Left renal cortex interstitium (tissue), 4 donors: Measurements from ENCODE around the gene HOXA4. TPM values are rescaled to one million over a fixed set of nuclear protein-coding genes. Genes with fewer than 3 reads are reported as not detected.

Source experiments
- DNase-seq, 4 donors: peaks; one replicate each; pipeline ENCODE4 v3.0.0-alpha.2; 2013; ENCODE audit warnings: low read depth in 4 of 4, low spot score in 2 of 4, missing footprints in 1 of 4
- polyA plus RNA-seq, 4 donors: library from polyadenylated mRNA; unstranded; fragments of 120-200 nt; gene quantifications; one replicate each; pipeline ENCODE4 v1.2.1, GENCODE V29; 2013; ENCODE audit not compliant: insufficient read length in 4 of 4

HOXA4 gene
- polyA plus RNA-seq: 10 to 100 TPM; 18.9 to 25.5 (median 22.2) TPM

DNA sequence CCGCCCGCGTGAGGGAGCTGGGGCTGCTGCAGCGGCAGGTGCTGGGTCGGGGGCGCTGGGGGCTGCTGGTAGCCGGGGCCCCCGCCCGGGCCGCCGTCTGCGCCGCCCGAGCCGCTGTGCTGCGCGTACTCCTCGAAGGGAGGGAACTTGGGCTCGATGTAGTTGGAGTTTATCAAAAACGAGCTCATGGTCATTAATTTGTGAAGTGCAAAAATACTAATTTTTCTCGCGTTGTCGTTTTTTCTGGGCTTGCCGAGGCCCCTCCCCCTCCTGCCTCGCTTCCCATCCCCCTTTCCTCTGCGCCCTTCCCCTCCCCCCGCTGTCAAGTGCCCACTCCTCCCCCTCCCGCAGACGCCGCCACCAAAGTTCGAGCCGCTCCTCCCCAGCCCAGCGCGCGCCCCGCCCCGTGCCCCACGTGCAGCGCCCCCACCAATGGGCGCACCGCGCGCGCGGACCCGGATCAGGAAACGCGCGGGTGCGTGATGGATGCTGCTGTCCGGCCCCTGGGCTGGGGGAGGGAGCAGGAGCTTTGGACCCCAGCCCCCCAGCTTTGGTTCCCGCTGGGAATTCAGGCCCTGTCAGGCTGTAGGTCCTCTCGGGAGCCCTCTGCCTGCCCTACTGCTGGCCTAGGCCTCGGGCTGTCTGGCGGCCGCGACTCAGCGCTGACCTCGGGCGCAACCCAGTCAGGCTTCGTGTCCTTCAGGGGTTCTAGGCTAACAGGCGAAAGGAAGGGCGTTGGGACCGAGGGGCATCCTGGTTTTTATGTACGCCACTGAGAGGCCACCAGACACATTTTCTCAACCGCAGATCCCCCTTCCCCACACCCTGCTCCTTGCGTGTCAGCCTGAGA, at the start of gene HOXA4:
TSS of gene HOXA4 (minus strand) at position 218 of the 850 bp plus-strand sequence. CDS start at position 194, 24 bp downstream.
- DNase-seq: peak in 1 of 4 donors; percentile 86

DNA sequence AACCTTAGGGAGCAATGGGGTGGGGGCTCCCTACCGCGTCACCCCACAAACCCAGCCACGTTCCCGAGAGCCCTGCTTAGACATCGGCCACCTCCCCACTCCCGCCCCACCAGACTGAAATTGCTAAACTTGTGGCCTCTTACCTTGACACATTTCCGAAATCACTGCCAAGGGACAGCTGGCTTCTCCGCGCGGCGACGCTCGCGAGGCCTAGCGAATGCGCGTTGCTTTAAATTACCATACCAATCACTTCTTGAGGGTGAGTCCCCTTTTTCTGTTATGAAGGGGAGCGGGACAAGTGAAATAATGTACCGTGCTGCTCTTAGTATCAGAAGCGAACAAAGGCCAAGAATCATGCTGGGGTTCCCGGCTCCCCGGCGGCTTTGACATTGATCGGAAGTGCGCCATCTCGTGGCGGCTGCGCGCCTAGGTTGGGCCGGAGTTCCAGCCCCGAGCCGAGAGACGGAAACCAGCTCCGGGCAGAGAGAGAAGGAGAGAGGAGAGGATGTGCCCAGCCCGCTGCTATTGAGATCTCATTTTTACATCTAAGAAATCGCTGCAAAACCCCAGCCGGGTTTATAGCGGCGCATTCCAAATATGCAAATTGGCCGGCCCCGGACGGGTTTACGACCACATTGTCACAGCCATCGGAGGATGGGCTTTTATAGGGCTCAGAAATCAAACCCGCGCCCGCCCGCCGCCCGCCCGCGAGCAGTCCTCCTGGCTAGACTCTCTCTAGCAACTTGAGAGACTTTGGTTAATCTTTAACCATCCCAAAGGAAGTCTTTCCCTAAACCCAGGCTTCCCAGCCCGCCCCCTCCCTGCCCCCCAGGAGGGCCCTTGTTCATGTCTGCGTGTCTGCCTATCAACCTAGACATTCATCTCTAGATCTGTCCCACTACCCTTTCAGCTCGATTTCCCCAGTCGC, 49.2 kb upstream of the HOXA4 start:
- peak in 1 of 4 donors; percentile 88 for DNase-seq

DNA sequence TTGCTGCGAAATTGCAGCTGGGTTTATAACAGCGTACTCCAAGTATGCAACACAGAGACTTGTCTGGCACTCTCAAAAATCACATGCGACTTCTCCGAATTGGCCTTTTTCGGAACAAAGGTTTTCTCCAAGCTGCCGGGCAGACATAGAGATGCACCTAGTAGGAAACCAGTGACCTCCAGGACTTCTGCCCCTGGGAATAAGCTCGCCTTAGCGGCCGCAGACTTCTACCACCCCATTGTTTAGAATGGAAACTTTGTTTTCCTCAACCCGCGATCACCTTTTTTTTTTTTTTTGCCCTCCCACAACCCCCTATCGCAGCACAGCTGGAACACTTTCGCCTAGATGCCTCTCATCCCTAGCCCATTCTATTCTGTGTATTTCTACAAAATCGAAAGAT, 48.5 kb upstream of the HOXA4 start:
- no peak for DNase-seq

DNA sequence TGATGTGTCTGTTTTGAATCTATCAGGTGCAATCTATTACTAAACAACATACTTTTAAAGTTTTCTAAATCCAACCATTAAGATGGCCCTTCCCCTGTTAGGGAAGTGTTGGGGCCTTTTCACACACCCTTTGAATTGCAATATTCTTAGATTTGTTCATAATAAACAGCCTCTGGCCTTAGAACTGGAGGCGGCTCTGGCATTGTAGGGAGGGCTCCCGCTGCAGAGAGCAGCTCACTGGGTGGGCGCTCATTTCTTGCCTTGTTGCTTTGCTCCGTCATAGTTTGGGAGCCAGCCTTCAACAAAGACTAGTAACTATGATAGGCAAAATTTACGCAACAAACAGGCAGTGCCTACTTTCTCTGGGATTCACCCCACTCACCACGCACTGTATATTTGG, 47.8 kb upstream of the HOXA4 start:
- DNase-seq: no peak

DNA sequence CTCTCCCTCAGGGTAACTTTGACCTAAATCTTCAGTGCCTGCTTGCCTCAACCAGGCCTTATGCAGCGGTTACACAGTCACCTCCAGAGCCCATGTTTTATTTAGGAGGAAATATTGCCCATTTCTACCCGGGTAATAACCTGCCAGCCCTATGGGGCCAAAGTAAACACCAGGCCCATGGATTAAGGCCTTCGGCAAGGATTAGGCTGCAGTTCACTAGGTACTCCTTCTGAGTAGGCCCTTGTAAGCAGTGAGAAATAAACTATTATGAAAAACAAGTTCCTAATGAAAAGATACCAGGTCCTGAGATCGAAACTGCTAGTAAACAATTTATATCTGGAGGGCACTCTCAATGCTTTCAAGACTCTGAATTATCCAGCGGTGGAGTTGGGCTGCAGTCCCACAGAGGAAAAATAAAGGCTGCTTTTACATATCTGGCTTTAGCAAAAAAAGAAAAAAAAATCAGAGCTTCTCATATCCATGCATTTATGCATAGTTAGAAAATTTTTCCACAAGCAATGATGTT, 47.3 kb upstream of the HOXA4 start:
- no peak for DNase-seq

DNA sequence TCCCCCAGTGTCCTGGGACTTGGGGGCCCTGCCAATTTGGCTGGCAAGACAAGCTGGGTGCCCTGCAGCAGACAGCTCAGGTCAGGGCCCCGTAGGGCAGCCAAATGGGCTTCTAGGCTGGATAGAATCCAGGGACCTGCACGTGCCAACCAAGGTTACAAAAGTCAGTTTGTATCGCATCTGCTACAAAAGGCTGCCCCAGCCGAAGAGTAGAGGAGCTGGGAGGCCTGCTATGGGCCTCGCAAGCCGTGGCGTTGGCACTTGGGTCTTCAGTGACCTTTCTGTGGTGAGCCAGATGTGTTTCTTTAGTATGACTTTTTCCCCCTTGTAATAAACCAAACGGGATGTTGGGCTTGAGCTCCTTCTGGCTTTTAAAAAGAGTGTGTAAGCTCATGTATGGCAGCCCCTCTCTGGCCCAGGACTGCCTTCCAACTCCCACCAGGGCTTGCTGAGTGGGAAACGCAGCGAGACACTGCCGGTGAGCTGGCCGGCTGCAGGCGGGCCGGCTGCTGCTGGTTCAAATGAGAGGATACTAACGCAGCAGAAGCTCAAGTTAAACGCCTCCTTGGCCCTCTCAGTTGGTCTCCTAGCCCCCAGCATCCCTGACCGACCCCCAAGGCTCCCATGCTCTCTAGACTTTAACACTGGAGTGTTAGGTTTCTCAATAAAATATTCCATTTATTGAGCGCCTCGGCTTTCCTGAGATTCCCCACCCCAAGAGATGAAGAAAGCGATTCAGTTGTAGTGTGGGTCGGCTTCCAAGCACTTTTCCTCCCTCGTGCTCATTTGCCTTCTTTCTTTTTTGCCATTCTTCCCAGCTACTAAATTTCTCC, 46.6 kb upstream of the HOXA4 start:
- DNase-seq: no peak

DNA sequence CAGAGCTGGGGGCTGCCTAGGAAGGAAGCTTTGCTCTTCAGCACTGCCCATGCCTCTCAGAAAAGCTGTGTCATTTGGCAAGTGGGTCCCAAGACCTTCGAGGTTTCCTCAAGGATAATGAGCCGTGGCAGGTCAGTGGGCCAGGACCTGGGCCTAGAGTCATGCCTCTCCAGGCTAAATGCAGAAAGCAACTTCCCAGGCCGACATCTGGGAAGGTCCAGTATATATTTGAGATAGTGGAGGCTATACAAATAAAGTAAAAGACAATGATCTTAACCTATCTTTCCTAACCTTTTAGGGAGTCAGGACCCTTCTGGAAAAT, 45.9 kb upstream of the HOXA4 start:
- DNase-seq: no peak

DNA sequence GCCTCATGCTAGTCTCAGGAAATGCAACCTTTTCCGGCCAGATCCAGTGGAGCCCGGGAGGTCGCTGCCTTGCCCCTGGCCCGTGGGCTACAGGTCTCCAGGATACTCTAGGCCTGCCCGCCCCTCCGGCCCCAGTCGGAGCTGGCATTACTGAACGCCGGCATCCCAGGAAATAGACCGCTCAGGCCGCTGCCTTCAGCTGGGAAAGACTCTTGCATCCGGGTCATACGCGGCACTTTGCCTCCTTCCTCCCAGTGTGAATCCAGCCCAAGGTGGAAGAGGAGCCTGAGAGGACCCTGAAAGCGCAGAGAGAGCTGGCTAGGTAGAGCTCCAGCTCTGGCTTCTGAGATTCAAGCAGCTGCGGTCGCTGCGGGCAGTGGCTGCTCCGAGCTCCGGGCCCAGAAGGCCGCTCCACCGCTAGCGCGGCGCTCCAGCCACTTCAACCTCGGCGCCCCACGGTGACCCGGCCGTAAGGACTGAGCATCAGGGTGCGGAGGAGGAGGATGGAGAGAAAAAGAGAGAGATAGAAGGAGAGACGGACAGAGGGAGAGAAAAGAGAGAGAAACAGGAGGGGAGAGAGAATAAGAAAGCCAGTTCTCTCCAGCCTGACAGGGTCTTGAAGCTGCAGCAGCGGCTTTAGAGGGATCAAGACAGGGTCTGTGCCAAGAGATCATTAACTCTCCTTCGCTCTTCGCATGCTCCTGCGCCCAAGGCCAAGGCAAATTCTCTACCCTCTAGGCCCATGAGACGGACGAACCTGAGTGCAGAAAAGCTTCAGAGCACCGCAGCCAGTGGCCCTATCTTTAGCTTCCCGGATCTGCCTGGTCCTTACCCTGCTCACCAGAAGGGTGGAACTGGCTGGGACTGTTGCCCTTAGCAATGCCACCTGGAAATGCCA, 45.3 kb upstream of the HOXA4 start:
- DNase-seq: no peak

DNA sequence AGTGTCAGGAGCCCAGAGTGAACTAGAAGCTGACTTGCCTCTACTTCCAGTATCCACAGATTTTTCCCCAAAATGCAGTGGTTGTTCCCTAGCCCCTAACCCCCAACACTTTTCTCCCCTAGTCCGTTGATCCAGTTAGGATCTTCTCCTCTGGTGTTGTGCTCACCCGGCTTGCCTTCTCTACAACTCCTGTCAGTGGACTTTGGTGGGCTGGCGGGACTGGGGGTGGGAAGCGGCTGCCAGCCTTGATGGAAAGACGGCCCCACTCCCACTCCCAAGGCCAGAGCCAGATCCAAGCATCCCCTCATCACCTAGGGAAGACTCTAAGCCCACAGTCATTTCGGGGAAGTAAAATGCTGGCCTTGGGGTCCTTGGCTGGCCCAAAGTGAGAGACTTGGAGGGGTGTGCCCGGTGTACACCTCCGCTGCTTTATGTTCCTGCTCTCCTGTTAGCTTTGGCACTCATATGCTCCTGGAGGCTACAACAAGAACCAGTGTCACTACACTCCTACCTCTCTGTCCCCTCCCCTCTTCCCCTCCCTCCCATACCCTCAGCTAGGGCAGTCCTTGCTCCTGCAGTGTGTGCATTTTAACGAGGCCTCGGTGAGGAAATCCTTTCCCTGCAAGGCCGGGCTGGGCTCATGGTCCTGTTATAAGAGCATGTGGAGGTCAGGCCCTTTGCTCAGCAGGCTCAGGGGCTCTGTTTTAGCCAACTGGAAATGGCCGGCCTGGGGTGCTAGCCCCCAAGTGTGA, 44.5 kb upstream of the HOXA4 start:
- DNase-seq: no peak

DNA sequence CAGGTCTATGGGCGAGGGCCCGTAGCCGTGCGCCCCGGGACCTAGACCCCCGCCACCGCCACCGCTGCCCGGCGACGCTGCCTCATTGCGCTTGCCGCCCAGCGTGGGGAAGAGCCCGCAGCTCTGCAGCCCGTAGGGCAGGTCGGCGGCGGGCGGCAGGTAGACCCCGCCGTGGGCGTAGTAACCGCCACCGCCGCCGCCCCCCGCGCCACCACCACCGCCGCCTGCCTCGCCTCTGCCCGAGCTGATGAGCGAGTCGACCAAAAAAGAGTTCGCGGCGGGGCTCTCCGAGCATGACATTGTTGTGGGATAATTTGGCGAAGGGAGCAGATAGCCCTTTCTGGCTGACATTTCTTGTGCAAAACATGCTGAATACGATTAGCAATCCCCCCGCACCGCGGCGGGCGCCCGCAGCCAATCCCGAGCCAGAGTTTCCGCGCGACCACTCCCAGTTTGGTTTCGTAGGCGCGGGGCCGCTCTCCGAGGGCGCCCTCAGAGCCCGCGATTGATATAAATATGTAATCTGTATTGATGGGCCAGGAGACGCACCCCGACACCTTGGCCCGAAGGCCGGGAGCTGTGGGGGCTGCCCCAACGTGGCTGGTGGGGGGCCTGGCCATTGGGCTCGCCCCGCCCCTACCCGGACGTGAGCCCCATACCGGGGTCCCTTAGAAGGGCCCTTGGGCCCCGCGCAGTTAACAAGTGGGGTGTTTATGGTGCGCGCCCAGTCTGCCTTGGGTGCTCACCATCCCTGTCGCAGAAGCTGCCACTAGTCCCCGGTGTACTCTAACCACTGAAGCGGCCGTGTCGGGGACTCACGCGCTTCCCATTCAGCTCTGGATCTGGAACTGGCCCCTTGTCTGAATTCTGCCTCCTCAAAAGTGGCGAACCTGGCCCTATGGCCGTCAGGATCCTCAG, 43.7 kb upstream of the HOXA4 start, which contains the start of gene HOXA10:
TSS of gene HOXA10 (minus strand) at position 365 of the 918 bp plus-strand sequence. CDS start at position 351, 14 bp downstream.
- DNase-seq: no peak

DNA sequence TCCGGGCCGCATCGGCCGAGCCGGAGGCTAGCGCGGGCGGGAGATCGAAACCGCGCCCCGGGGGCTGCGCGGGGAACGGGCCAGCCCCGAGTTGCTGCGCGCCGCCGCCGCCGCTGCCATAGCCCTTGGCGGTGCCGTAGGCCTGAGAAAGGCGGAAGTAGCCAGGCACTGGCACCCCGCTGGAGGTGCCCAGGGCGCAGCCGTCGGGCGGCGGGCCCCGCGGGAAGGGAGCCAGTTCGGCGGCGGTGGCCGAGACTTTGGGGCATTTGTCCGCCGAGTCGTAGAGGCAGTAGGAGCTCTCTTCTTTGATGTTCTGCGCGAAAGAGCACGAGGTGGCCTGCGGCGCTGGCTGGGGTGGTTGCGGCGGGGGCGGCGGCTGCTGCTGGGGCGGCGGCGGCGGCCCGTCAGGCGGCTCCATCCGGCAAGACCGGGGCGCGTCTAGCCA, 43.0 kb upstream of the HOXA4 start:
- DNase-seq: no peak

DNA sequence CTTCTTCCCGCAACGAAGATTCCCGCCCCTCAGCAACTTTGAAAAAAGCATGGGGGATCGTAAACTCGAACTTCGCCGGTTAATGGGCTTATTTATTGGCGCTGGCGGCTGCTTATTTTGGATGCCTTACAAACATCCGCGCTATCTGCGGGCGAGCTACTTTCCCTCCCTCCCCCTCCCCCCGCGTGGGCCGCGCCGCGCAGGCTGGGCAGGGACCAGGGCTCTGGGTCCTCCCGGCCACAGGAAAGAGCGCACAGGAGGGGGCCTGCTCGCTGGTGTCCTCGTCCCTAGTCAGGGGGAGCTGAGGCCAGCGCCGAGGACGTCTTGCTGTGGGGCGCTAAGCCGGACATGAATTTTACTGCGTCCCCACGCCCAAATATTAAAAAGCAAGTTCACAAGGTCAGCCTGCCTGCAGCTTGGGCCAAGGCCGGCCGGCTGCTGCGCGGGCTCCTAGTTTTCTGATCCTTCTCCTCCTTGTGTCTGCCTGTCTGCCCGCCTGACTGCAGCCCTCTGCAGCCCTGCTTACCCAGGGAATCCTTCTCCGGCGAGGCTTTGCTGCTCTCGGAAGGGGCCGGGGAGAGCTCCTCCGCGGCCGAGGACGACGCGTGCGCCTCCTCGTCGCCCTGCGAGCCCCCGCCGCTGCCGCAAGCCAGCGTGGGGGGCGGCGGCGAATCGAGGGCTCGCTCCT, 42.4 kb upstream of the HOXA4 start:
- DNase-seq: no peak

DNA sequence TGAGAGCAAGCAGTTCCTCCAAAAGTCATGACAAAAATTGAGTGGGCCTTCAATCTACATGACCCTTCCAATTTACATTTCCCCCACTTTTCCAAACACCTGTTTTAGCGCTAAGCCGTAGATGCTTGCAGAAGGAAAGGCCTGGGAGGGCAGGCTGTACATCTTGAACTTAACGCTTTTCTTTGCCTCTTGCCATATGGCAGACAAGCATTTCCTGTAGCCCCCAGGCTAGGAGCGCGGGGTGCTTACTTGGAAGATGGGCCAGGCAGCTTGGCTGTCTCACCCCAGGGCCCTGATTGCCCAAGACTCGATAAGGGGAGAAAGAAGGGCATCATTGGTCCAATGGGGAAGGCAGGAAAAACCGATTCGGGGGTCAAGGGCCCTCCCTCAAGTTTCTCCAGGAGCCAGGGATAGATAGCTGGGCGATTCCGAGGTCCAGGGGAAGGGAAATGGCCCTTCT, 41.8 kb upstream of the HOXA4 start:
- no peak for DNase-seq

DNA sequence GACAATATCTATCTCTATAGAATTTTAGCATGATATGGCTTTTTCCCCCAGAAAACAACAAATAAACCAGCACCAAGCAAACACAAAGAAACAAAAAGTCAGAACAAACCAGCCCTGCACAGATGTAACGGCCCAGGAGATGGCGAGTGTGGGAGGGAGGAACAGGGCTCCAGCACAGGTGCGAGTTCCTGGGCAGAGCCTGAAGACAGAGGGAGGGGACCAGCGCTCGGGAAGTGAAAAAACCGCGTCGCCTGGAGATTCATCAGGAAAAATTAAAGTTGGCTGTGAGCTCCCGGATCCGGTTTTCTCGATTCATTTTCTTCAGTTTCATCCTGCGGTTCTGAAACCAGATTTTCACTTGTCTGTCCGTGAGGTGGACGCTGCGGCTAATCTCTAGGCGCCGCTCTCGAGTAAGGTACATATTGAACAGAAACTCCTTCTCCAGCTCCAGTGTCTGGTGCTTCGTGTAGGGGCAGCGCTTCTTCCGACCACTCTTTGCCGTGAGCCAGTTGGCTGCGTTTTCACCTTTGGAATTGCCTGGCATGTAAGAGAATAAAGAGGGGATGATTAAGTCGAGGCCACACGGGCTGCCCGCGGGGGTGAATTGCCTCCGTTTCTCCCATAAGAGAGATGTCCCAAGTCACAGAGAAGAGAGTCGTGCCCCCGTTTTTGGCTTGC, 41.2 kb upstream of the HOXA4 start:
- DNase-seq: no peak

DNA sequence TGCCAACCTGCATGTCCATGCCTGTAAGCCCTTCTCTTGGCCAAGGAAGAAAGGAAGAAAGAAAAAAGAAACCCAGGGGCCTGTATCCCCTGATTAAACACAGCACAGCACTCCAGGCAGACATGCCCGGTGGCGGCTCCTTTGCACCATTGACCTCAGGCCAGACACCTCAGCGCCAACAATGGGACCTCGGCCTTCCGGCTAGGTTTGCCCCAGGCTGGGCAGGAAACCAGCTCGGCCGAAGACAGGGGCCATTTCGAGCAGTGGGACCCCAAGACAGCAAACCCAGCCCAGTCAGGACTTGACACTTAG, 40.7 kb upstream of the HOXA4 start:
- no peak for DNase-seq
